ENCODE data around the gene PHOSPHO2.
"Not testable (repeated sequence)": the region's sequence is repeated elsewhere in the genome, so short reads cannot be mapped to it uniquely, and the experiment has no call there.

Gene PHOSPHO2

DNA sequence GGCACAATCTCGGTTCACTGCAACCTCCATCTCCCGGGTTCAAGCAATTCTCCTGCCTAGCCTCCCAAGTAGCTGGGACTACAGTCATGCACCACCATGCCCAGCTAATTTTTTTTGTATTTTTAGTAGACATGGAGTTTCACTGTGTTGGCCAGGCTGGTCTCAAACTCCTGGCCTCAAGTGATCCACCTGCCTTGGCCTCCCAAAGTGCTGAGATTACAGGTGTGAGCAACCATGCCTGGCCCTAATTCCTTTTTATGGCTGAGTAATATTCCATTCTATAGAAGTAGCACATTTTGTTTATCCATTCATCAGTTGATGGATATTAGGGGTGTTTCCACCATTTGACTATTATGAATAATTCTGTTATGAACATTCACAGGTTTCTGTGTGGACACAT lies 9.6 kb upstream of the PHOSPHO2 start:
- not testable (repeated sequence) for DNase-seq

DNA sequence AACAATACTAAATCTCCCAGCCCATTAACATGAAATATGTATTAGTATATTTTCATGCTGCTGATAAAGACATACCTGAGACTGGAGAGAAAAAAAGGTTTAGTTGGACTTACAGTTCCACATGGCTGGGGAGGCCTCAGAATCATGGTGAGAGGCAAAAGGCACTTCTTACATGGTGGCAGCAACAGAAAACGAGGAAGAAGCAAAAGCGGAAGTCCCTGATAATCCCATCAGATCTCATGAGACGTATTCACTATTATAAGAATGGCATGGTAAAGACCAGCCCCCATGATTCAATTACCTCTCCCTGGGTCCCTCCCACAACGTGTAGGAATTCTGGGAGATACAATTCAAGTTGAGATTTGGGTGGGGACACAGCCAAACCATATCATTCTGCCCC lies 7.4 kb upstream of the PHOSPHO2 start:
- DNase-seq: not testable (repeated sequence)

- not testable (repeated sequence) for DNase-seq
Measured at GRCh38 chr2:169687943-169688342, 6.3 kb upstream of the PHOSPHO2 start.

GRCh38 chr2:169690958-169691357 lies 3.3 kb upstream of the PHOSPHO2 start:
- DNase-seq: no peak

GRCh38 chr2:169692718-169693117 lies 1.6 kb upstream of the PHOSPHO2 start:
- no peak for DNase-seq

- peak; percentile 31 for DNase-seq
Measured at GRCh38 chr2:169693360-169693759, 909 bp upstream of the PHOSPHO2 start.

DNA sequence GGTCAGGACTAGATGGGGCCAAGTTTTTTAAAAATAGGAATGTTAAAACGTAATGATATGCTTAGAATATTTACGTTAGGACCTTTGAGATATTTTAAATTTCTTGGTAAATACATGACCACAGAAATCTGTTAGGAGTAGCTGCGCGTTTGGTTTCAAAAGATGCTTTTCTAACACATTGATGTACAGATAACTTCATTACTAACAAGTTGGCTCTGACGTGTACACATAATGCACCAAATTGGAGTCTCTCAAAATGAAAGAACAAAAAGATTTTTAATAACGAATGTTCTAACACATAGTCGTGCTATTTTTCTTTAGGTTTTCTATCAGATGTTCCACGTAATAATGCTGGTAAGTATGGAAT lies 608 bp downstream of the PHOSPHO2 start:
- no peak for DNase-seq

DNA sequence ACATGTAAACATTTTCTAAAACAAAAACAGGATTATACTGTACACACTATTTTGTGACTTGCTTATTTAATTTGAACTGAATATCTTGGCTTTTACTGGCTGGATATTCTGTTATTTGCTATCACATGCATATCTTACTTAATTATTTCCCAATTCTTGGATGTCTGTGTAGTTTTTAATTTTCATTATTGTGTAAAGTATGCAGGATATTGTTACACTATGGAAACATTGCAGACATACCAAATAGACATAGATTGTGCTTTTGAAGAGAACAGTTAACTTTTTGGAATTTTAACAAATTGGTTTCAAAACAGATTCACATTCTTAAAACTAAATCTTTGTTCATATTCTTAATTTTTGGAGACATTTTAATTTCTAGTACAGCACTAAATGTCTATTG lies 2.1 kb downstream of the PHOSPHO2 start:
- DNase-seq: no peak

DNA sequence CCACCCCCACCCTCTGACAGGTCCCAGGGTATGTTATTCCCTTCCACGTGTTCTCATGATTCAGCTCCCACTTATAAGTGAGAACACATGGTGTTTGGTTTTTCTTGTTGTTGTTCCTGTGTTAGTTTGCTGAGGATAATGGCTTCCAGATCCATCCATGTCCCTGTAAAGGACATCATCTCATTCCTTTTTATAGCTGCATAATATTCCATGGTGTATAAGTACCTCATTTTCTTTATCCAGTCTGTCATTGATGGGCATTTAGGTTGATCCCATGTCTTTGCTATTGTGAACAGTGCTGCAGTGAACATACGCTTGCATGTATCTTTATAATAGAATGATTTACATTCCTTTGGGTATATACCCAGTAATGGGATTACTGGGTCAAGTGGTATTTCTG lies 4.9 kb downstream of the PHOSPHO2 start:
- DNase-seq: not testable (repeated sequence)

- DNase-seq: no peak
Measured at GRCh38 chr2:169702996-169703395, 8.7 kb downstream of the PHOSPHO2 start.

DNA sequence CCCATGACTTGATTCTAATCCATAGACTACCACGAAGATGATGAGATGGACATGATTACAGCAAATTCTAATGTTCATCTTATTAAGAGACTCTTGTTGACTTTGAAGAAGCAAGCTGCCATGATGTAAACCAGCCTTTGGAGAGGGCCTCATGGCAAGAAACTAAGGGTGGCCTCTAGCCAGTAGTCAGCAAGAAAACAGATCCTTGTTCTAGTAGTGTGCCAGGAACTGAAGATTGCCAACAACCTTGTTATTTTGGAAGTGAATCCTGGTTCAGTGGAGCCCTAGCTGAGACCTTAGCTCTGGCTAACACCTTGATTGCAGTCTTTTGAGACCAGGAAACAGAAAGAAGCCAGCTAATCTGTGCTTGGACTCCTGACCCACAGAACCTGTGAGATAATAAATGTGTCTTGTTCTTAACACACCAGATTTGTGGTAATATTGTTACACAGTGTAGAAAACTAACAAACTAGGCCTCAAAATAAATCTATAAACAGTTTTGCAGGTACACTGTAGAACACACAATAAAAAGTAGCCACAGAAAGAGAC lies 10.0 kb downstream of the PHOSPHO2 start:
- no peak for DNase-seq

DNA sequence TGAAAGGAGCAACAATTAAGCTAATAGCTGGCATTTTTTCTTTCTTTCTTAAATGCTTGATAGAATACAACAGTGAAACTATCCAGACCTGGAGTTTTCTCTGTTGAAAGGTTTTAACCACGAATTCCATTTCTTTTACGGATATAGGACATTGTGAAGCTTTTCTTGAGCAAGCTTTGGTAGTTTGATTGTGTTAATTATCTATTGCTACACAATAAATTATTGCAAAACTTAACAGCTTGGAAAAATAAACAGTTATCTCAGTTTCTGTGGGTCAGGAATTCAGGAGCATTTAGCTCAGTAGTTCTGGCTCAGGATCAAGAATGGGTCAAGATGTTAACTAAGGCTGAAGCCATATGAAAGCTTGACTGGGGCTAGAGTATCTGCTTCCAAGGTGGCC lies 11.7 kb downstream of the PHOSPHO2 start:
- no peak for DNase-seq

DNA sequence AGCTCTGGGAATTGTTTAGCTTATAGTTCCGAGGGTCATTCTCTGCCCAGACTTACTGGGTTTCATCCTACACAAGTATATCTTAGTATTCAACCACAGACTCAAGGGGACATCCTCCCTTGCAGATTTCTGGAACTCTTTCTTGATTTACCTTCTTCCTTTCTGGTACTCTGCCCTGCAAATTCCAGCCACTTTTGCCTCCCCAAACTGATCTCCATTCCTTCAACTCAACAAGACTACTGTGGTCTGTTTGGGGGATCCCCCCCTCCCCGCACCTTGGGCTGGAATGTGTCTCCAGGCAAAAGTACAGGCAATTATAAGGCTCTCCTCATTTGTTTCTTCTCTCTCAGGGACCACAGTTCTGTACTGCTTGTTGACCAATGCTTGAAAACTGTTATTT lies 13.4 kb downstream of the PHOSPHO2 start:
- DNase-seq: no peak

DNA sequence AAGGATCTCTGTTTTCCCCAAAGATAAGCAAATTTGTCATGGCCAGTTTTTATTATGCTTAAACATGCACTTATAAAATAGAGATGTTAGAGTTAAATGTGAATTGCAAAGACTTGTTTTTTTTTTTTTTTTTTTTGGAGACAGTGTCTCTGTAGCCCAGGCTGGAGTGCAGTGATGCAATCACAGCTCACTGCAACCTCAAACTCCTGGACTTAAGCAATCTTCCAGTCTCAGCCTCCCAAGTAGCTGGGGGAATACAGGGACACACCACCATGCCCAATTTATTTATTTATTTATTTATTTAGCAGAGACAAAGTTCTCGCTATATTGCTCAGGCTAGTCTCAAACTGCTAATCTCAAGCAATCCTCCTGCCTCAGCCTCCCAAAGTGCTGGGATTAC lies 15.1 kb downstream of the PHOSPHO2 start:
- DNase-seq: no peak

DNA sequence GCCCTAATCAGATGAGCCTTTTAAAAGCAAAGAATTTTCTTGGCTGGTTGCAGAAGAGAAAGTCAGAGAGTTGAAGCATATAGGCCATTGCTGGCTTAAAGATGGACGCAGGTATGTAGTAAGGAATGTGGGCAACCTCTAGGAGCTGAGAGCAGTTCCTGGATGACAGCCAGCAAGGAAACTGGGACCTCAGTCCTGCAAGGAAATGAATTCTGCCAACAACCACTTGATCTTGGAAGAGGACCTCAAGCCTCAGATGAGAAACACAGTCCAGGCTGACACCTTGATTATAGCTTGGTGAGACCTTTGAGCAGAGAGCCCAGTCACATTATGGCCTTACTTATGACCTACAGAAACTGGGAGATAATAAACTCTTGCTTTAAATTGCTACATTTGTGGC lies 15.7 kb downstream of the PHOSPHO2 start:
- DNase-seq: no peak

DNA sequence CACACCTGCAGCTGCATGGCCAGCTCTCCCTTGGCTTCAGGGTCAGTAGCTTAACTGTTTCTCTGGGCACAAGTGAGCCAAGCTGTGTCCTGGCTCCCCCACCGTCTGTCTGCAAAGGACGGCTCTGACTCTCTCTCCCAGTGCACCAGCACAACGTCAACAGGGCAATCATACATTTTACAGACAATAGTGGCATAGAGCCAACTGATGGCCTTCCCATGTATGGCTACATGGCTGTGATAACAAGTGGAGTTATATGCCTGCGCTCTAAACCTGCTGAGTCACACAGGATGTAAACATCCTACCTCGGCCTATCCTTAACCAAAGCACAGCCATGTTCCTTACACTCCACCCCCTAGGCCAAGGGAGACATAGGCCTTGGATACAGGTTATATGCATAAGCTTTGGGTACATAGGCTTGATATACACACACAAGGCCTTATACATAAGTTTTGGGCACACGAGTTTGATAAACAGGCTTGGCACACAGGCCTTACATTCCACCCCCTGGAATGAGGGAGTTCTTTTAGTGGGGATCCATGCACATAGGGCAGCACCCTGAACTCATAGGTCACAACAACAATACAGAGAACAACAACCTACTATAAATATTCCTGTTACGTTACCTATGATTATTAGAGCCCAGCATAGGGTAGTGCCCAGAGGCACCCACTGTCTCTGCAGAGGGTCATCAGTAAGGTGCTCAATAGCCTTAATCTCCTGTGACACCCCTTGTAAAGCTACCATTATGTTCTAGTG lies 17.7 kb downstream of the PHOSPHO2 start:
- no peak for DNase-seq

GRCh38 chr2:169712791-169713227 lies 18.5 kb downstream of the PHOSPHO2 start:
- no peak for DNase-seq

- no peak for DNase-seq
Measured at GRCh38 chr2:169713331-169713730, 19.1 kb downstream of the PHOSPHO2 start.

DNA sequence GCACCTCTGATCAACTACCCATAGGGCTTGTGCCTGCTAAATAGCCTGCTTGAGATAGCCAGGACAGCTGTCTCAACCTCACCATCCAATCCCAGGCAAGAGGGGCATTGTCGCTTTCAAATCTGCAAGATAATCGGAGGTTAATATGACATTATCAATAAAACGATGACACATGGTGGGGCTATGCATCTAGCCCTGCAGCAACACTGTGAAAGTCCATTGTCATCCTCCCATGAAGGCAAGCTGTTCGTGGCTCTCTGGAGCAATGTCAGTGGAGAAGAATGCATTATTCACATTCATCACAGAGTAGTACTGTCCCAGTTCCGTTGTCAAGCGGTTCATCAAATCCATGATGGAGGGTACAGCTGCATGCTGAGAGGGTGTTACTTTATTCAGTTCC lies 20.4 kb downstream of the PHOSPHO2 start:
- DNase-seq: no peak

GRCh38 chr2:169715379-169716237 lies 21.3 kb downstream of the PHOSPHO2 start:
- DNase-seq: no peak

DNA sequence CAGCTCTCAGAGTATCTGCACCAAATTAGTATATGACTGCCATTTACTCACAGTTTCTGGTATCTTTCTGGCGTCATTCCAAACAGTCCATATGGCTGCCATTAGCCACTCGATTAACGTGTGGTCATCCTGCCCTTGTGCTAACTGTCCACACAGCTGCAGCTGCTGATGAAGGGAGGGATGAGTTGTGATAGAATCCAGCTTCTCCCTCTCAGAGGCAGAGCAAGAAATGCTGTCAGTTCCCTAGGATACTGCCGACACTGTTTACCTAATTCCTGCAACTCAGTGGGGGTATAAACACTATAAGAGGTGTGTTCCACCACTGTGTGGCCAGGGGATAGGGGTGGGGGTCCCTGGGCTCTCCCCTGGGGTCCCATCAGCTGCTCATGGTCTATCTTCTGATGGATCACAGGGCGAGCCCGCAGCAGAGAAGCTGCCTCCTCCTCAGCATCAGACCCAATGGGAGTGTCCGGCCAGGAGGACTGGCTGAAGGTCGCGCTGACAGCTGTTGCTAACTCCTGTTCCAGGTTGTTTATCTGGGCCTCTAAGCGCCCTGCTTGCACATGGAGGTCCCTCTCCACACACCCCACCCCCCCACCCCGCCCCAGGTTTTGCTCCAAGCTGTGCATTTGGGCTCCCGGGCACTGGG lies 22.1 kb downstream of the PHOSPHO2 start:
- no peak for DNase-seq

DNA sequence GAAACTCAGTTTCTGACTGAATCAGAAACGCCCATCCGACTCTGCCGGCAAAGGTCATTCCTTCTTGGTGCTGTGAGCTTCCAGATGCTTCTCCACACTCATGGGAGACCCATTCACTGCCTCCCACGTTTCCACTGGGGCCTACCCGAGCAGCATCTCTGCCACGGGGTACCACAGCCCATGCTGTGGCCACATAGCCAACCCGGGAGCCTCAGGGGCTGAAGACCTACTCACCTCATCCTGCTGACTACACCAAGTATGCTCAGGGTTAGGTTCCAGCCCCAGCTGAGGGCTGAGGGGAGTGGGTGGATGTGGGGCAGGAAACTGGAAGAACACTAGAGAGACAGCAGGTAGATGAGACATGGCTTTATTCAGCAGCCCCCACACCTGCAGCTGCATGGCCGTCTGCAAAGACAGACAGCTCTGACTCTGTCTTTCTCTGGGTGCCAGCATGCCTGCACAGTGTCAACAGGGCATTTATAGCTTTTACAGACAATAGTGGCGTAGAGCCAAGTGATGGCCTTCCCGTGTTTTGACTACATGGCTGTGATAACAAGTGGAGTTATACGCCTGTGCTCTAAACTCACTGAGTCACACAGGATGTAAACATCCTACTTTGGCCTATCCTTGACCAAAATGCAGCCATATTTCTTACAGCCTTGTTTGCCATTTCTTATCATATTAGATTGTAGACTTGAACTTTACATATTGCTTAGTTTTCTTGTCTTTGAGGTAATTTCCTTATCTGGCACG lies 22.8 kb downstream of the PHOSPHO2 start:
- no peak for DNase-seq

- DNase-seq: no peak
Measured at GRCh38 chr2:169717691-169718063, 23.4 kb downstream of the PHOSPHO2 start.

Data from NCI-H1694 treated with DMSO at 0.1 percent for 48 hours (cell line).